ENCODE results near the gene FAM131C. TPM values are rescaled to one million over a fixed set of nuclear protein-coding genes. Genes with fewer than 3 reads are reported as not detected.

The FAM131C gene
- polyA plus RNA-seq, 1 donor from 2014 or later = 0.97 TPM

GRCh38 chr1:16074217-16074616, 766 bp upstream of the FAM131C start:
- Histone ChIP-seq H3K36me3 (ENCODE audit: insufficient read depth, low read length) (no peaks in the 10 kb centered on the region), H3K4me3 (ENCODE audit: low read length) (peak overlapping the region; percentile 61), H2AFZ (ENCODE audit: low read depth, low read length) (no peak overlapping the region), H4K20me1 (ENCODE audit: insufficient read depth) (no peaks in the 10 kb centered on the region), H3K9ac (ENCODE audit: low read length) (no peak overlapping the region), H3K27me3 (ENCODE audit: insufficient read depth, low read depth, low read length) (peaks cover 10% of the 10 kb centered on the region), H3K9me2 (ENCODE audit: insufficient read depth, low read length) (no peaks in the 10 kb centered on the region), H3K79me2 (replicated peaks; ENCODE audit: insufficient read depth, low read length) (no peaks in the 10 kb centered on the region), H3F3A (ENCODE audit: insufficient read depth, low read length, poor library complexity, severe bottlenecking) (no peaks in the 10 kb centered on the region), H3K27ac (ENCODE audit: low read length) (no peak overlapping the region), H3K9me3 (ENCODE audit: low read length) (no peaks in the 10 kb centered on the region), H3K4me2 (ENCODE audit: low read length) (no peak overlapping the region)
- no peak for TF ChIP-seq EP300 (conservative IDR thresholded peaks at IDR 0.05; ENCODE audit: poor library complexity, severe bottlenecking)
- TF ChIP-seq MXI1 (conservative IDR thresholded peaks at IDR 0.05; ENCODE audit: poor library complexity, severe bottlenecking) = no peak
- TF ChIP-seq SMC3 (conservative IDR thresholded peaks at IDR 0.05; ENCODE audit: poor library complexity) = no peak
- TF ChIP-seq RAD21 (conservative IDR thresholded peaks at IDR 0.05) = no peak
- no peak for TF ChIP-seq POLR2AphosphoS5 (IDR thresholded peaks at IDR 0.05)
- no peak for TF ChIP-seq TAF1 (IDR thresholded peaks at IDR 0.05; ENCODE audit: low read depth)
- no peak for TF ChIP-seq EZH2 (IDR thresholded peaks at IDR 0.05; ENCODE audit: borderline replicate concordance, insufficient read depth, low read length, poor library complexity, severe bottlenecking)
- TF ChIP-seq CTCF (IDR thresholded peaks at IDR 0.05; ENCODE audit: poor library complexity, severe bottlenecking) = no peak
- no peak for TF ChIP-seq REST (IDR thresholded peaks at IDR 0.05; ENCODE audit: borderline replicate concordance)

- H3K9ac ChIP-seq (ENCODE audit: low read length) = peak overlapping the region; percentile 57
- H3K27ac ChIP-seq (ENCODE audit: low read length) = no peak overlapping the region
Observed at GRCh38 chr1:16072616-16073484, 601 bp downstream of the FAM131C start.

More at GRCh38 chr1:16072616-16073484, 601 bp downstream of the FAM131C start:
- Histone ChIP-seq H4K20me1 (ENCODE audit: insufficient read depth) (no peaks in the 10 kb centered on the region), H3K79me2 (replicated peaks; ENCODE audit: insufficient read depth, low read length) (no peaks in the 10 kb centered on the region), H3K4me2 (ENCODE audit: low read length) (no peak overlapping the region), H3K9me3 (ENCODE audit: low read length) (no peaks in the 10 kb centered on the region), H3K9me2 (ENCODE audit: insufficient read depth, low read length) (no peaks in the 10 kb centered on the region), H2AFZ (ENCODE audit: low read depth, low read length) (no peak overlapping the region), H3F3A (ENCODE audit: insufficient read depth, low read length, poor library complexity, severe bottlenecking) (no peaks in the 10 kb centered on the region), H3K4me3 (ENCODE audit: low read length) (peak overlapping the region; percentile 66), H3K27me3 (ENCODE audit: insufficient read depth, low read depth, low read length) (peaks cover 10% of the 10 kb centered on the region), H3K36me3 (ENCODE audit: insufficient read depth, low read length) (no peaks in the 10 kb centered on the region)
- no peak for TF ChIP-seq SMC3 (conservative IDR thresholded peaks at IDR 0.05; ENCODE audit: poor library complexity)
- TF ChIP-seq MXI1 (conservative IDR thresholded peaks at IDR 0.05; ENCODE audit: poor library complexity, severe bottlenecking) = no peak
- TF ChIP-seq RAD21 (conservative IDR thresholded peaks at IDR 0.05) = no peak
- TF ChIP-seq REST (IDR thresholded peaks at IDR 0.05; ENCODE audit: borderline replicate concordance) = no peak
- no peak for TF ChIP-seq POLR2AphosphoS5 (IDR thresholded peaks at IDR 0.05)
- TF ChIP-seq EP300 (conservative IDR thresholded peaks at IDR 0.05; ENCODE audit: poor library complexity, severe bottlenecking) = no peak
- no peak for TF ChIP-seq TAF1 (IDR thresholded peaks at IDR 0.05; ENCODE audit: low read depth)
- TF ChIP-seq CTCF (IDR thresholded peaks at IDR 0.05; ENCODE audit: poor library complexity, severe bottlenecking) = no peak

All from neural cell (in vitro differentiated cells).